ENCODE data around the gene MAN2C1. TPM values are rescaled to one million over a fixed set of nuclear protein-coding genes. Genes with fewer than 3 reads are reported as not detected.

MAN2C1 gene
- total and polyA plus RNA-seq, 9 of the 15 experiments (the other 6 are each of a cell fraction or from before 2014, with no cell fraction given), result 2.0 to 141 (median 39.9) TPM

GRCh38 chr15:75327491-75327890 lies 40.9 kb downstream of the MAN2C1 start:
- WGBS (ENCODE audit: insufficient coverage, low coverage, missing lambda C conversion rate), result 29% methylated on average over 3 of the region's 3 CpGs
- no peak overlapping the region for H2AFZ ChIP-seq (ENCODE audit: low read depth, low read length)
- no peak for FAIRE-seq
- no peaks in the 10 kb centered on the region for H3K9me3 ChIP-seq (replicated peaks; ENCODE audit: control insufficient read depth, insufficient read depth, low read depth, low read length)
- H3K9me1 ChIP-seq (ENCODE audit: control insufficient read depth, insufficient read depth, low read length), result no peaks in the 10 kb centered on the region
- no peaks in the 10 kb centered on the region for H3K36me3 ChIP-seq (ENCODE audit: control insufficient read depth, insufficient read depth, low read length)
- BruUV-seq (replicated peaks), result no TSS peak
- ChIA-PET CTCF (ENCODE audit: low intra/inter-chr PET ratio) (no interaction called here), POLR2A (interaction anchor here (0.6 kb wide), 1 partner anchor 53 kb away, joined by 3 read pairs; no protein-coding TSS in a partner anchor)
- no peaks in the 10 kb centered on the region for H4K20me1 ChIP-seq (replicated peaks; ENCODE audit: control insufficient read depth, insufficient read depth, low read length)
- no peak overlapping the region for H3K4me3 ChIP-seq
- intact Hi-C loops (cut with micrococcal nuclease) (no loop called here), in situ Hi-C loops (cut with MboI) (loop anchor here (10.0 kb wide), 1 partner anchor 787 kb away; no protein-coding TSS in a partner anchor)
- H3K9ac ChIP-seq (ENCODE audit: insufficient read depth in 1 of 2, low read depth in 2 of 2, low read length in 2 of 2), result no peak overlapping the region
- DNase-seq (ENCODE audit: extremely low read depth in 1 of 4, low spot score in 3 of 4), result no peak
- no peaks in the 10 kb centered on the region for H3K27me3 ChIP-seq (ENCODE audit: control insufficient read depth in 2 of 2, insufficient read depth in 2 of 2, low read length in 2 of 2)
- TF ChIP-seq FOXA1 (IDR thresholded peaks at IDR 0.05; ENCODE audit: borderline replicate concordance) (no peak), SIX5 (IDR thresholded peaks at IDR 0.05; ENCODE audit: borderline replicate concordance in 1 of 2, insufficient read depth in 1 of 2, low read depth in 1 of 2, low read length in 2 of 2) (no peak), ZNF77 (CRISPR knock-in tag; IDR thresholded peaks at IDR 0.05) (no peak), RBM25 (IDR thresholded peaks at IDR 0.05; ENCODE audit: low read depth, low read length, severe bottlenecking) (no peak), ATF4 (CRISPR knock-in tag; IDR thresholded peaks at IDR 0.05) (no peak), PHF20 (IDR thresholded peaks at IDR 0.05; ENCODE audit: partially characterized antibody) (no peak), PRPF4 (IDR thresholded peaks at IDR 0.05; ENCODE audit: insufficient read depth, low read depth, low read length, poor library complexity, severe bottlenecking) (no peak), FOXP1 (CRISPR knock-in tag; IDR thresholded peaks at IDR 0.05) (no peak)
- H3K27ac ChIP-seq (ENCODE audit: extremely low read depth, low read depth, low read length), result no peak overlapping the region
- ATAC-seq, result no peak
- no peaks in the 10 kb centered on the region for H3K79me2 ChIP-seq (ENCODE audit: control insufficient read depth, insufficient read depth, low read length)
- peaks cover 0 to under 1% of the 10 kb centered on the region in 2 experiments; a peak in 1 of 5 replicates for H3K4me1 ChIP-seq (replicated peaks in 1 of 2; ENCODE audit: control insufficient read depth in 2 of 2, insufficient read depth in 2 of 2, low read length in 2 of 2)
- H3K4me2 ChIP-seq (ENCODE audit: insufficient read depth, low read length), result no peak overlapping the region
